ENCODE measurements around the gene PRX. TPM values are rescaled to one million over a fixed set of nuclear protein-coding genes. Genes with fewer than 3 reads are reported as not detected.

The PRX gene
- total and polyA plus RNA-seq, 9 of the 15 experiments (the other 6 are each of a cell fraction or from before 2014, with no cell fraction given): 0.65 to 3.5 (median 1.7) TPM; not detected in 2

GRCh38 chr19:40407714-40408597 is 5.2 kb downstream of the PRX start (continued):
- TF ChIP-seq SIRT6 (IDR thresholded peaks at IDR 0.05; ENCODE audit: low read depth, low read length) (no peak), HLTF (IDR thresholded peaks at IDR 0.05) (no peak), KDM2B (CRISPR knock-in tag; IDR thresholded peaks at IDR 0.05) (no peak), ZNF197 (CRISPR knock-in tag; IDR thresholded peaks at IDR 0.05; ENCODE audit: low read depth) (no peak), EP300 (IDR thresholded peaks at IDR 0.05; ENCODE audit: low read length) (peak; percentile 38; the same call in 1 of the 2 replicates), POLR2H (tag; IDR thresholded peaks at IDR 0.05; ENCODE audit: low read depth) (no peak), BHLHE40 (IDR thresholded peaks at IDR 0.05; ENCODE audit: low read length) (no peak), ZNF324 (CRISPR knock-in tag; IDR thresholded peaks at IDR 0.05) (no peak), MEIS2 (IDR thresholded peaks at IDR 0.05; ENCODE audit: partially characterized antibody) (no peak), TCFL5 (CRISPR knock-in tag; conservative IDR thresholded peaks at IDR 0.05) (no peak), TBP (optimal IDR thresholded peaks at IDR 0.05; ENCODE audit: low read depth, low read length) (no peak), MTA2 (IDR thresholded peaks at IDR 0.05; ENCODE audit: low read depth) (peak; percentile 34; the same call in 1 of the 2 replicates), POLR3A (IDR thresholded peaks at IDR 0.05; ENCODE audit: borderline replicate concordance, extremely low read depth, insufficient read depth, insufficient read length) (no peak), CBX5 (IDR thresholded peaks at IDR 0.05; ENCODE audit: borderline replicate concordance, low read depth) (no peak), CBX2 (IDR thresholded peaks at IDR 0.05; ENCODE audit: insufficient read depth, low read length, poor library complexity, severe bottlenecking) (no peak), NFXL1 (CRISPR knock-in tag; IDR thresholded peaks at IDR 0.05) (no peak), RFX7 (CRISPR knock-in tag; IDR thresholded peaks at IDR 0.05) (no peak), NFIC (IDR thresholded peaks at IDR 0.05) (peak; percentile 63), TAL1 (IDR thresholded peaks at IDR 0.05) (peak; percentile 69), MCM2 (IDR thresholded peaks at IDR 0.05; ENCODE audit: low read depth) (no peak), CCAR2 (IDR thresholded peaks at IDR 0.05; ENCODE audit: low read depth, low read length) (no peak), ZNF445 (CRISPR knock-in tag; IDR thresholded peaks at IDR 0.05; ENCODE audit: low read depth) (no peak), FOXK2 (conservative IDR thresholded peaks at IDR 0.05 in 1 of 2, IDR thresholded peaks at IDR 0.05 in 1 of 2; ENCODE audit: low read depth in 2 of 2) (no peak)
- TF ChIP-seq, protein P1, sequence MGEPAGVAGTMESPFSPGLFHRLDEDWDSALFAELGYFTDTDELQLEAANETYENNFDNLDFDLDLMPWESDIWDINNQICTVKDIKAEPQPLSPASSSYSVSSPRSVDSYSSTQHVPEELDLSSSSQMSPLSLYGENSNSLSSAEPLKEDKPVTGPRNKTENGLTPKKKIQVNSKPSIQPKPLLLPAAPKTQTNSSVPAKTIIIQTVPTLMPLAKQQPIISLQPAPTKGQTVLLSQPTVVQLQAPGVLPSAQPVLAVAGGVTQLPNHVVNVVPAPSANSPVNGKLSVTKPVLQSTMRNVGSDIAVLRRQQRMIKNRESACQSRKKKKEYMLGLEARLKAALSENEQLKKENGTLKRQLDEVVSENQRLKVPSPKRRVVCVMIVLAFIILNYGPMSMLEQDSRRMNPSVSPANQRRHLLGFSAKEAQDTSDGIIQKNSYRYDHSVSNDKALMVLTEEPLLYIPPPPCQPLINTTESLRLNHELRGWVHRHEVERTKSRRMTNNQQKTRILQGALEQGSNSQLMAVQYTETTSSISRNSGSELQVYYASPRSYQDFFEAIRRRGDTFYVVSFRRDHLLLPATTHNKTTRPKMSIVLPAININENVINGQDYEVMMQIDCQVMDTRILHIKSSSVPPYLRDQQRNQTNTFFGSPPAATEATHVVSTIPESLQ (CRISPR knock-in tag; IDR thresholded peaks at IDR 0.05): no peak
- TF ChIP-seq, protein P2, sequence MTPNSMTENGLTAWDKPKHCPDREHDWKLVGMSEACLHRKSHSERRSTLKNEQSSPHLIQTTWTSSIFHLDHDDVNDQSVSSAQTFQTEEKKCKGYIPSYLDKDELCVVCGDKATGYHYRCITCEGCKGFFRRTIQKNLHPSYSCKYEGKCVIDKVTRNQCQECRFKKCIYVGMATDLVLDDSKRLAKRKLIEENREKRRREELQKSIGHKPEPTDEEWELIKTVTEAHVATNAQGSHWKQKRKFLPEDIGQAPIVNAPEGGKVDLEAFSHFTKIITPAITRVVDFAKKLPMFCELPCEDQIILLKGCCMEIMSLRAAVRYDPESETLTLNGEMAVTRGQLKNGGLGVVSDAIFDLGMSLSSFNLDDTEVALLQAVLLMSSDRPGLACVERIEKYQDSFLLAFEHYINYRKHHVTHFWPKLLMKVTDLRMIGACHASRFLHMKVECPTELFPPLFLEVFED (CRISPR knock-in tag; conservative IDR thresholded peaks at IDR 0.05): no peak
- TF ChIP-seq, protein P3, sequence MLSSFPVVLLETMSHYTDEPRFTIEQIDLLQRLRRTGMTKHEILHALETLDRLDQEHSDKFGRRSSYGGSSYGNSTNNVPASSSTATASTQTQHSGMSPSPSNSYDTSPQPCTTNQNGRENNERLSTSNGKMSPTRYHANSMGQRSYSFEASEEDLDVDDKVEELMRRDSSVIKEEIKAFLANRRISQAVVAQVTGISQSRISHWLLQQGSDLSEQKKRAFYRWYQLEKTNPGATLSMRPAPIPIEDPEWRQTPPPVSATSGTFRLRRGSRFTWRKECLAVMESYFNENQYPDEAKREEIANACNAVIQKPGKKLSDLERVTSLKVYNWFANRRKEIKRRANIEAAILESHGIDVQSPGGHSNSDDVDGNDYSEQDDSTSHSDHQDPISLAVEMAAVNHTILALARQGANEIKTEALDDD (IDR thresholded peaks at IDR 0.05): no peak
